ENCODE data around the gene OR1S1. TPM values are rescaled to one million over a fixed set of nuclear protein-coding genes. Genes with fewer than 3 reads are reported as not detected.

The OR1S1 gene
- polyA plus RNA-seq, 1 of the 3 experiments (the other 2 are of a cell fraction): not detected

- no peaks in the 10 kb centered on the region for H3K4me1 ChIP-seq (ENCODE audit: control insufficient read depth in 1 of 2, insufficient read depth in 2 of 2, low read depth in 1 of 2, low read length in 1 of 2)
- H3K9me2 ChIP-seq: no peaks in the 10 kb centered on the region
- DNase-seq: no peak
- H3K36me3 ChIP-seq (replicated peaks in 1 of 2; ENCODE audit: control insufficient read depth in 1 of 2, insufficient read depth in 2 of 2, low read length in 1 of 2): no peaks in the 10 kb centered on the region
- no peaks in the 10 kb centered on the region for H3K9me3 ChIP-seq
- no peak for TF ChIP-seq GABPA (IDR thresholded peaks at IDR 0.05; ENCODE audit: low read depth)
- no peak for TF ChIP-seq TAF1 (IDR thresholded peaks at IDR 0.05; ENCODE audit: borderline replicate concordance, low read depth, low read length)
- TF ChIP-seq RFX5 (IDR thresholded peaks at IDR 0.05; ENCODE audit: low read length): no peak
- no peak for TF ChIP-seq JUND (IDR thresholded peaks at IDR 0.05)
- no peak for TF ChIP-seq NRF1 (IDR thresholded peaks at IDR 0.05; ENCODE audit: low read depth, low read length)
- no peak for TF ChIP-seq GATA2 (CRISPR knock-in tag; IDR thresholded peaks at IDR 0.05)
- TF ChIP-seq TCF12 (IDR thresholded peaks at IDR 0.05): no peak
- no peak for TF ChIP-seq IRF3 (IDR thresholded peaks at IDR 0.05; ENCODE audit: low read depth, low read length)
- no peak for TF ChIP-seq RXRA (IDR thresholded peaks at IDR 0.05; ENCODE audit: borderline replicate concordance, low read depth)
- TF ChIP-seq MAX (IDR thresholded peaks at IDR 0.05; ENCODE audit: low read depth): no peak
- no peak for TF ChIP-seq EZH2phosphoT487 (IDR thresholded peaks at IDR 0.05; ENCODE audit: borderline replicate concordance, low read depth)
- TF ChIP-seq CHD2 (IDR thresholded peaks at IDR 0.05; ENCODE audit: low read length, partially characterized antibody): no peak
- no peak for TF ChIP-seq FOXJ3 (CRISPR knock-in tag; IDR thresholded peaks at IDR 0.05)
- no peak for TF ChIP-seq EP300 (IDR thresholded peaks at IDR 0.05; ENCODE audit: borderline replicate concordance in 1 of 2, low read depth in 1 of 2, low read length in 1 of 2)
- TF ChIP-seq ELF1 (IDR thresholded peaks at IDR 0.05): no peak
- TF ChIP-seq YY1 (IDR thresholded peaks at IDR 0.05; ENCODE audit: low read depth): no peak
- ChIA-PET CTCF (no interaction called here), POLR2A (no interaction called here)
- H4K20me1 ChIP-seq (ENCODE audit: insufficient read depth): no peaks in the 10 kb centered on the region
- no peaks in the 10 kb centered on the region for H3K27me3 ChIP-seq (ENCODE audit: insufficient read depth)
- no peaks in the 10 kb centered on the region for H3F3A ChIP-seq (replicated peaks; ENCODE audit: insufficient read depth)
- H3K79me2 ChIP-seq (ENCODE audit: insufficient read depth): no peaks in the 10 kb centered on the region
- no peak overlapping the region for H3K4me3 ChIP-seq (ENCODE audit: low read depth in 2 of 2, low read length in 1 of 2)
- 9% methylated on average over 2 of the region's 2 CpGs for WGBS (ENCODE audit: low lambda C conversion rate)
- no peak overlapping the region for H3K9ac ChIP-seq
- H2AFZ ChIP-seq (ENCODE audit: low read depth): no peak overlapping the region
- H3K4me2 ChIP-seq: no peak overlapping the region
- no peak overlapping the region for H3K27ac ChIP-seq (ENCODE audit: low read depth in 2 of 2, low read length in 1 of 2)
These were observed 31.4 kb downstream of the OR1S1 start for GRCh38 chr11:58243954-58244353.

- Histone ChIP-seq H3K9me2 (no peaks in the 10 kb centered on the region; the same call in 1 of the 2 replicates), H4K20me1 (ENCODE audit: insufficient read depth) (no peaks in the 10 kb centered on the region), H3K27me3 (ENCODE audit: insufficient read depth) (no peaks in the 10 kb centered on the region), H3K27ac (ENCODE audit: low read depth in 2 of 2, low read length in 1 of 2) (no peak overlapping the region), H3K4me2 (no peak overlapping the region), H3K4me3 (ENCODE audit: low read depth in 2 of 2, low read length in 1 of 2) (no peak overlapping the region), H3K9ac (no peak overlapping the region), H3K9me3 (no peaks in the 10 kb centered on the region), H3K36me3 (replicated peaks in 1 of 2; ENCODE audit: control insufficient read depth in 1 of 2, insufficient read depth in 2 of 2, low read length in 1 of 2) (no peaks in the 10 kb centered on the region), H3K4me1 (ENCODE audit: control insufficient read depth in 1 of 2, insufficient read depth in 2 of 2, low read depth in 1 of 2, low read length in 1 of 2) (no peaks in the 10 kb centered on the region), H3F3A (replicated peaks; ENCODE audit: insufficient read depth) (no peaks in the 10 kb centered on the region), H2AFZ (ENCODE audit: low read depth) (no peak overlapping the region), H3K79me2 (ENCODE audit: insufficient read depth) (no peaks in the 10 kb centered on the region)
- WGBS (ENCODE audit: low lambda C conversion rate): 0% methylated on average over 1 of the region's 1 CpG
- ChIA-PET POLR2A (no interaction called here), CTCF (interaction anchor here (1.0 kb wide), 1 partner anchor 10 kb away, joined by 3 read pairs; no protein-coding TSS in a partner anchor)
- no peak for DNase-seq
- TF ChIP-seq MXI1 (IDR thresholded peaks at IDR 0.05; ENCODE audit: low read depth, low read length): no peak
- no peak for TF ChIP-seq ZBTB33 (IDR thresholded peaks at IDR 0.05; ENCODE audit: borderline replicate concordance, low read depth)
- TF ChIP-seq RXRA (IDR thresholded peaks at IDR 0.05; ENCODE audit: borderline replicate concordance, low read depth): no peak
- no peak for TF ChIP-seq NRF1 (IDR thresholded peaks at IDR 0.05; ENCODE audit: low read depth, low read length)
- TF ChIP-seq FOSL2 (IDR thresholded peaks at IDR 0.05; ENCODE audit: borderline replicate concordance, low read depth): no peak
- TF ChIP-seq CTCF (IDR thresholded peaks at IDR 0.05): no peak
- no peak for TF ChIP-seq IRF3 (IDR thresholded peaks at IDR 0.05; ENCODE audit: low read depth, low read length)
- no peak for TF ChIP-seq TCF12 (IDR thresholded peaks at IDR 0.05)
- TF ChIP-seq GATA2 (CRISPR knock-in tag; IDR thresholded peaks at IDR 0.05): no peak
- no peak for TF ChIP-seq RAD21 (IDR thresholded peaks at IDR 0.05; ENCODE audit: low read length)
- TF ChIP-seq USF1 (IDR thresholded peaks at IDR 0.05; ENCODE audit: borderline replicate concordance, low read depth): no peak
- TF ChIP-seq FOXJ3 (CRISPR knock-in tag; IDR thresholded peaks at IDR 0.05): no peak
- TF ChIP-seq EP300 (IDR thresholded peaks at IDR 0.05; ENCODE audit: borderline replicate concordance in 1 of 2, low read depth in 1 of 2, low read length in 1 of 2): no peak
These were observed 42.4 kb downstream of the OR1S1 start for GRCh38 chr11:58254936-58255335.
